MM.1S (cell line): Measurements from ENCODE around the gene KANSL3.

Source experiments
- DNase-seq: peaks from one replicate; pipeline ENCODE4 v3.0.0-alpha.2; 2015
- H2AFZ ChIP-seq: fragments of 300-600 bp; sonication (generic); 2 replicates; pipeline ENCODE4 v1.6.0; 2016; ENCODE audit warnings: antibody characterized with exemption, low read length
- H3F3A ChIP-seq: fragments of 300-600 bp; sonication (generic); 2 replicates; pipeline ENCODE4 v1.6.1; 2016; ENCODE audit warnings: mild to moderate bottlenecking, antibody characterized with exemption, low read length, moderate library complexity, mixed read lengths; ENCODE audit not compliant: insufficient read depth
- H3K27ac ChIP-seq: fragments of 300-600 bp; sonication (generic); 2 replicates; pipeline ENCODE4 v1.5.1; 2016; ENCODE audit warnings: mild to moderate bottlenecking, low read length
- H3K27me3 ChIP-seq: fragments of 300-600 bp; sonication (generic); replicated peaks from 2 replicates; pipeline ENCODE4 v1.6.0; 2016; ENCODE audit warnings: low read length; ENCODE audit not compliant: insufficient read depth
- H3K36me3 ChIP-seq: fragments of 300-600 bp; sonication (generic); replicated peaks from 2 replicates; pipeline ENCODE4 v1.6.1; 2016; ENCODE audit warnings: mild to moderate bottlenecking, low read length, mixed read lengths; ENCODE audit not compliant: insufficient read depth
- H3K4me1 ChIP-seq: fragments of 300-600 bp; sonication (generic); 2 replicates; pipeline ENCODE4 v1.6.1; 2016; ENCODE audit warnings: low read length, mixed read lengths
- H3K4me2 ChIP-seq: fragments of 300-600 bp; sonication (generic); 2 replicates; pipeline ENCODE4 v1.6.0; 2016; ENCODE audit warnings: low read depth, low read length
- H3K4me3 ChIP-seq: fragments of 300-600 bp; sonication (generic); 2 replicates; pipeline ENCODE4 v1.5.1; 2016; ENCODE audit warnings: low read length, mixed read lengths
- H3K79me2 ChIP-seq: fragments of 300-600 bp; sonication (generic); 2 replicates; pipeline ENCODE4 v1.6.1; 2016; ENCODE audit warnings: mixed run types, low read length, mixed read lengths
- H3K9ac ChIP-seq: fragments of 300-600 bp; sonication (generic); 2 replicates; pipeline ENCODE4 v1.6.1; 2016; ENCODE audit warnings: low read length, mixed read lengths
- H3K9me2 ChIP-seq: fragments of 300-600 bp; sonication (generic); replicated peaks from 2 replicates; pipeline ENCODE4 v1.6.1; 2016; ENCODE audit warnings: mild to moderate bottlenecking, low read length, mixed read lengths; ENCODE audit not compliant: insufficient read depth
- H3K9me3 ChIP-seq: fragments of 300-600 bp; sonication (generic); replicated peaks from 2 replicates; pipeline ENCODE4 v1.6.1; 2016; ENCODE audit warnings: mild to moderate bottlenecking, low read length, mixed read lengths; ENCODE audit not compliant: insufficient read depth
- H4K20me1 ChIP-seq: fragments of 300-600 bp; sonication (generic); 2 replicates; pipeline ENCODE4 v1.6.1; 2016; ENCODE audit warnings: mild to moderate bottlenecking, low read length, moderate library complexity, mixed read lengths; ENCODE audit not compliant: insufficient read depth
- EZH2 ChIP-seq: fragments of 300-600 bp; sonication (generic); optimal IDR thresholded peaks from 2 replicates; pipeline ENCODE3; 2017; ENCODE audit warnings: low read depth, mild to moderate bottlenecking, antibody characterized with exemption, low read length, mixed read lengths
- EZH2phosphoT487 ChIP-seq: fragments of 300-600 bp; sonication (generic); IDR thresholded peaks from 2 replicates; pipeline ENCODE4 v1.6.1; 2018; ENCODE audit warnings: antibody characterized with exemption, low read length
- TF ChIP-seq, protein P1 (sequence below): fragments of 300-600 bp; sonication (generic); IDR thresholded peaks from 2 replicates; pipeline ENCODE4 v1.5.1; 2016; ENCODE audit warnings: antibody characterized with exemption, low read length, mixed read lengths

The KANSL3 gene

GRCh38 chr2:96546797-96547196 lies 91.3 kb downstream of the KANSL3 start:
- Histone ChIP-seq H3K79me2 (peaks cover 87% of the 10 kb centered on the region), H3K9me3 (no peaks in the 10 kb centered on the region), H3K36me3 (peaks cover 32% of the 10 kb centered on the region), H3F3A (peaks cover 94% of the 10 kb centered on the region), H3K4me3 (no peak overlapping the region), H3K9ac (peak overlapping the region; percentile 46; the same call in 1 of the 2 replicates), H3K9me2 (no peaks in the 10 kb centered on the region), H3K27ac (peak overlapping the region; percentile 81), H3K4me1 (peaks cover 57% of the 10 kb centered on the region), H4K20me1 (peaks cover 94% of the 10 kb centered on the region), H3K27me3 (no peaks in the 10 kb centered on the region), H3K4me2 (peak overlapping the region; percentile 51; the same call in 1 of the 2 replicates), H2AFZ (no peak overlapping the region)
- DNase-seq: no peak
- TF ChIP-seq EZH2phosphoT487: no peak
- TF ChIP-seq, protein P1, sequence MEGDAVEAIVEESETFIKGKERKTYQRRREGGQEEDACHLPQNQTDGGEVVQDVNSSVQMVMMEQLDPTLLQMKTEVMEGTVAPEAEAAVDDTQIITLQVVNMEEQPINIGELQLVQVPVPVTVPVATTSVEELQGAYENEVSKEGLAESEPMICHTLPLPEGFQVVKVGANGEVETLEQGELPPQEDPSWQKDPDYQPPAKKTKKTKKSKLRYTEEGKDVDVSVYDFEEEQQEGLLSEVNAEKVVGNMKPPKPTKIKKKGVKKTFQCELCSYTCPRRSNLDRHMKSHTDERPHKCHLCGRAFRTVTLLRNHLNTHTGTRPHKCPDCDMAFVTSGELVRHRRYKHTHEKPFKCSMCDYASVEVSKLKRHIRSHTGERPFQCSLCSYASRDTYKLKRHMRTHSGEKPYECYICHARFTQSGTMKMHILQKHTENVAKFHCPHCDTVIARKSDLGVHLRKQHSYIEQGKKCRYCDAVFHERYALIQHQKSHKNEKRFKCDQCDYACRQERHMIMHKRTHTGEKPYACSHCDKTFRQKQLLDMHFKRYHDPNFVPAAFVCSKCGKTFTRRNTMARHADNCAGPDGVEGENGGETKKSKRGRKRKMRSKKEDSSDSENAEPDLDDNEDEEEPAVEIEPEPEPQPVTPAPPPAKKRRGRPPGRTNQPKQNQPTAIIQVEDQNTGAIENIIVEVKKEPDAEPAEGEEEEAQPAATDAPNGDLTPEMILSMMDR: no peak
- no peak for TF ChIP-seq EZH2

- peaks cover 94% of the 10 kb centered on the region for H3F3A ChIP-seq
- H2AFZ ChIP-seq: no peak overlapping the region
- H3K79me2 ChIP-seq: peaks cover 92% of the 10 kb centered on the region
- peak overlapping the region; percentile 81 for H3K27ac ChIP-seq
- H3K9ac ChIP-seq: peak overlapping the region; percentile 46; the same call in 1 of the 2 replicates
- H3K9me2 ChIP-seq: no peaks in the 10 kb centered on the region
- H3K4me2 ChIP-seq: peak overlapping the region; percentile 51; the same call in 1 of the 2 replicates
- TF ChIP-seq, protein P1: no peak
- TF ChIP-seq EZH2 (no peak), EZH2phosphoT487 (no peak)
- no peaks in the 10 kb centered on the region for H3K27me3 ChIP-seq
- H3K4me1 ChIP-seq: peaks cover 62% of the 10 kb centered on the region
- peak; percentile 79 for DNase-seq
- no peak overlapping the region for H3K4me3 ChIP-seq
- no peaks in the 10 kb centered on the region for H3K9me3 ChIP-seq
- H3K36me3 ChIP-seq: peaks cover 28% of the 10 kb centered on the region
- peaks cover 95% of the 10 kb centered on the region for H4K20me1 ChIP-seq
These were observed 91.8 kb downstream of the KANSL3 start for GRCh38 chr2:96546321-96546720.
